HuH-7.5 (cell line): ENCODE data around the gene POMT2.

ENCODE experiments used
- DNase-seq: peaks from one replicate; pipeline ENCODE4 v3.0.0; 2011; ENCODE audit warnings: low spot score

Gene POMT2

GRCh38 chr14:77240336-77240915, 80.3 kb downstream of the POMT2 start:
- DNase-seq = no peak

GRCh38 chr14:77239412-77239811, 81.3 kb downstream of the POMT2 start:
- no peak for DNase-seq

- no peak for DNase-seq
Observed at GRCh38 chr14:77238996-77239395, 81.7 kb downstream of the POMT2 start.

GRCh38 chr14:77238356-77238755, 82.3 kb downstream of the POMT2 start:
- DNase-seq = no peak

- no peak for DNase-seq
Observed at GRCh38 chr14:77236814-77237213, 83.9 kb downstream of the POMT2 start.

- DNase-seq = no peak
Observed at GRCh38 chr14:77231721-77232120, 89.0 kb downstream of the POMT2 start.

GRCh38 chr14:77230914-77231313, 89.8 kb downstream of the POMT2 start:
- DNase-seq = no peak

GRCh38 chr14:77228056-77228455, 92.6 kb downstream of the POMT2 start:
- DNase-seq = no peak

- no peak for DNase-seq
Observed at GRCh38 chr14:77225892-77226557, 94.7 kb downstream of the POMT2 start.

- DNase-seq = no peak
Observed at GRCh38 chr14:77225254-77225653, 95.4 kb downstream of the POMT2 start.
